Measurements from ENCODE around the gene OR9A2. TPM values are rescaled to one million over a fixed set of nuclear protein-coding genes. Genes with fewer than 3 reads are reported as not detected.

OR9A2 gene, protein sequence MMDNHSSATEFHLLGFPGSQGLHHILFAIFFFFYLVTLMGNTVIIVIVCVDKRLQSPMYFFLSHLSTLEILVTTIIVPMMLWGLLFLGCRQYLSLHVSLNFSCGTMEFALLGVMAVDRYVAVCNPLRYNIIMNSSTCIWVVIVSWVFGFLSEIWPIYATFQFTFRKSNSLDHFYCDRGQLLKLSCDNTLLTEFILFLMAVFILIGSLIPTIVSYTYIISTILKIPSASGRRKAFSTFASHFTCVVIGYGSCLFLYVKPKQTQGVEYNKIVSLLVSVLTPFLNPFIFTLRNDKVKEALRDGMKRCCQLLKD
- total RNA-seq: not detected in 2 replicates

DNA sequence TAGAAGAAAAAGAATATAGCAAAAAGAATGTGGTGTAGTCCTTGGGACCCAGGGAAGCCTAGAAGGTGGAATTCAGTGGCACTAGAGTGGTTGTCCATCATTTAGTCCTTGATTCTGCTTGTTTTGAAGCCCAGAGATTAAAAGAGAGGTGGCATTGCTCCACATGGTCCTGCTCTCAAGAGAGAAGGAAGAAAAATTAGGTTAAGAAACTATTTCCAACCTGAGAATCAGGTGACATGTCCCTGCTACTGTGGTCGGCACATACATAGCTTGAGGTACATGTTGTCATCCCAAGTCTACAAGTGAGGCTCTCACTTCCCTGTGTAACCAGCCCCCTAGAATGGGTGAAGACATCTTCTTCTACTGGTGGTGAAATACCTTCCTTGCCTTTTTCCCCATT, at the start of gene OR9A2:
OR9A2 (minus strand) TSS at position 101 of the 400 bp plus-strand sequence; CDS start at position 101, 0 bp downstream.

DNA sequence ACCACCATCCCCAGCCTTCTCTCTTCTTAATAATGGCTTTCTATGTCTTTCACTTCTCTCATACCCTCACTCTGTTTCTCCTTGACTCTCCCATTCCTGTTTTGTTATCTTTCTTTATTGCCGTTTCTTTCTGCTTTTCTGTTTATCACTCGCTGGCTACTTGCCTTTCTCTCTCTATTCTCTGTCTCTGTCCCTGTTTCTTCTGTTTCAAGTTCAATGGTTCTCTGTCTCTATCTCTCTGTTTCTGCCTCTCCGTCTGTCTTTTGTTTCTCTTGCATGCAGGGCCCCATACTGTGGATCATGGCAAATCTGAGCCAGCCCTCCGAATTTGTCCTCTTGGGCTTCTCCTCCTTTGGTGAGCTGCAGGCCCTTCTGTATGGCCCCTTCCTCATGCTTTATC, 25.1 kb upstream of the OR9A2 start, which contains the start of gene OR6V1:
OR6V1 (plus strand) TSS at position 301 of the 400 bp plus-strand sequence; CDS start at position 301, 0 bp downstream.

Other genes with a start within 250 kb of the OR9A2 start
- gene EPHB6, start 172.1 kb downstream of the OR9A2 start, total RNA-seq: 14.0 and 23.1 TPM in 2 replicates
- gene TRPV6, start 141.4 kb downstream of the OR9A2 start, total RNA-seq: under 0.01 and 0.13 TPM in 2 replicates
- not detected in 2 replicates for gene TRPV5, start 93.4 kb downstream of the OR9A2 start, total RNA-seq
- gene LLCFC1, start 87.6 kb downstream of the OR9A2 start, total RNA-seq: not detected in 2 replicates
- gene KEL, start 64.8 kb downstream of the OR9A2 start, total RNA-seq: not detected in 2 replicates
- gene OR6V1, start 25.2 kb upstream of the OR9A2 start, total RNA-seq: not detected in 2 replicates
- not detected in 2 replicates for gene PIP, start 104.9 kb upstream of the OR9A2 start, total RNA-seq
- gene TAS2R39, start 156.3 kb upstream of the OR9A2 start, total RNA-seq: not detected in 2 replicates
- not detected in 2 replicates for gene TAS2R40, start 194.9 kb upstream of the OR9A2 start, total RNA-seq
- 83.1 and 87.4 TPM in 2 replicates for gene GSTK1, start 236.3 kb upstream of the OR9A2 start, total RNA-seq

Data from aortic smooth muscle cell (primary cell).